MM.1S (cell line): Measurements from ENCODE around the gene ZNF439.
"Not testable (repeated sequence)": the region's sequence is repeated elsewhere in the genome, so short reads cannot be mapped to it uniquely, and the experiment has no call there.

ENCODE experiments used
- DNase-seq: peaks from one replicate; pipeline ENCODE4 v3.0.0-alpha.2; 2015
- H2AFZ ChIP-seq: fragments of 300-600 bp; sonication (generic); 2 replicates; pipeline ENCODE4 v1.6.0; 2016; ENCODE audit warnings: antibody characterized with exemption, low read length
- H3F3A ChIP-seq: fragments of 300-600 bp; sonication (generic); 2 replicates; pipeline ENCODE4 v1.6.1; 2016; ENCODE audit warnings: mild to moderate bottlenecking, antibody characterized with exemption, low read length, moderate library complexity, mixed read lengths; ENCODE audit not compliant: insufficient read depth
- H3K27ac ChIP-seq: fragments of 300-600 bp; sonication (generic); 2 replicates; pipeline ENCODE4 v1.5.1; 2016; ENCODE audit warnings: mild to moderate bottlenecking, low read length
- H3K27me3 ChIP-seq: fragments of 300-600 bp; sonication (generic); replicated peaks from 2 replicates; pipeline ENCODE4 v1.6.0; 2016; ENCODE audit warnings: low read length; ENCODE audit not compliant: insufficient read depth
- H3K36me3 ChIP-seq: fragments of 300-600 bp; sonication (generic); replicated peaks from 2 replicates; pipeline ENCODE4 v1.6.1; 2016; ENCODE audit warnings: mild to moderate bottlenecking, low read length, mixed read lengths; ENCODE audit not compliant: insufficient read depth
- H3K4me1 ChIP-seq: fragments of 300-600 bp; sonication (generic); 2 replicates; pipeline ENCODE4 v1.6.1; 2016; ENCODE audit warnings: low read length, mixed read lengths
- H3K4me2 ChIP-seq: fragments of 300-600 bp; sonication (generic); 2 replicates; pipeline ENCODE4 v1.6.0; 2016; ENCODE audit warnings: low read depth, low read length
- H3K4me3 ChIP-seq: fragments of 300-600 bp; sonication (generic); 2 replicates; pipeline ENCODE4 v1.5.1; 2016; ENCODE audit warnings: low read length, mixed read lengths
- H3K79me2 ChIP-seq: fragments of 300-600 bp; sonication (generic); 2 replicates; pipeline ENCODE4 v1.6.1; 2016; ENCODE audit warnings: mixed run types, low read length, mixed read lengths
- H3K9ac ChIP-seq: fragments of 300-600 bp; sonication (generic); 2 replicates; pipeline ENCODE4 v1.6.1; 2016; ENCODE audit warnings: low read length, mixed read lengths
- H3K9me2 ChIP-seq: fragments of 300-600 bp; sonication (generic); replicated peaks from 2 replicates; pipeline ENCODE4 v1.6.1; 2016; ENCODE audit warnings: mild to moderate bottlenecking, low read length, mixed read lengths; ENCODE audit not compliant: insufficient read depth
- H3K9me3 ChIP-seq: fragments of 300-600 bp; sonication (generic); replicated peaks from 2 replicates; pipeline ENCODE4 v1.6.1; 2016; ENCODE audit warnings: mild to moderate bottlenecking, low read length, mixed read lengths; ENCODE audit not compliant: insufficient read depth
- H4K20me1 ChIP-seq: fragments of 300-600 bp; sonication (generic); 2 replicates; pipeline ENCODE4 v1.6.1; 2016; ENCODE audit warnings: mild to moderate bottlenecking, low read length, moderate library complexity, mixed read lengths; ENCODE audit not compliant: insufficient read depth
- EZH2 ChIP-seq: fragments of 300-600 bp; sonication (generic); optimal IDR thresholded peaks from 2 replicates; pipeline ENCODE3; 2017; ENCODE audit warnings: low read depth, mild to moderate bottlenecking, antibody characterized with exemption, low read length, mixed read lengths
- EZH2phosphoT487 ChIP-seq: fragments of 300-600 bp; sonication (generic); IDR thresholded peaks from 2 replicates; pipeline ENCODE4 v1.6.1; 2018; ENCODE audit warnings: antibody characterized with exemption, low read length
- TF ChIP-seq, protein P1 (sequence below): fragments of 300-600 bp; sonication (generic); IDR thresholded peaks from 2 replicates; pipeline ENCODE4 v1.5.1; 2016; ENCODE audit warnings: antibody characterized with exemption, low read length, mixed read lengths

Gene ZNF439

DNA sequence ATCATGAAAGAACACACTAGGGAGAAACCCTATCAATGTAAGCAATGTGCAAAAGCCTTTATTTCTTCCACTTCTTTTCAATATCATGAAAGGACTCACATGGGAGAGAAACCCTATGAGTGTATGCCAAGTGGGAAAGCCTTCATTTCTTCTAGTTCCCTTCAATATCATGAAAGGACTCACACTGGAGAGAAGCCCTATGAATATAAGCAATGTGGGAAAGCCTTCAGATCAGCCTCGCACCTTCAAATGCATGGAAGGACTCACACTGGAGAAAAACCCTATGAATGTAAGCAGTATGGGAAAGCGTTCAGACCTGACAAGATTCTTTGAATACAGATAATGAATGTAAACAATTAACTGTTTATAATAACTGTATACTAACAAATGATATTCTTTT is 15.0 kb upstream of the ZNF439 start:
- H3K4me1 ChIP-seq = no peaks in the 10 kb centered on the region
- no peaks in the 10 kb centered on the region for H3K27me3 ChIP-seq
- no peak overlapping the region for H3K4me2 ChIP-seq
- H3K36me3 ChIP-seq = peaks cover 8% of the 10 kb centered on the region
- TF ChIP-seq, protein P1, sequence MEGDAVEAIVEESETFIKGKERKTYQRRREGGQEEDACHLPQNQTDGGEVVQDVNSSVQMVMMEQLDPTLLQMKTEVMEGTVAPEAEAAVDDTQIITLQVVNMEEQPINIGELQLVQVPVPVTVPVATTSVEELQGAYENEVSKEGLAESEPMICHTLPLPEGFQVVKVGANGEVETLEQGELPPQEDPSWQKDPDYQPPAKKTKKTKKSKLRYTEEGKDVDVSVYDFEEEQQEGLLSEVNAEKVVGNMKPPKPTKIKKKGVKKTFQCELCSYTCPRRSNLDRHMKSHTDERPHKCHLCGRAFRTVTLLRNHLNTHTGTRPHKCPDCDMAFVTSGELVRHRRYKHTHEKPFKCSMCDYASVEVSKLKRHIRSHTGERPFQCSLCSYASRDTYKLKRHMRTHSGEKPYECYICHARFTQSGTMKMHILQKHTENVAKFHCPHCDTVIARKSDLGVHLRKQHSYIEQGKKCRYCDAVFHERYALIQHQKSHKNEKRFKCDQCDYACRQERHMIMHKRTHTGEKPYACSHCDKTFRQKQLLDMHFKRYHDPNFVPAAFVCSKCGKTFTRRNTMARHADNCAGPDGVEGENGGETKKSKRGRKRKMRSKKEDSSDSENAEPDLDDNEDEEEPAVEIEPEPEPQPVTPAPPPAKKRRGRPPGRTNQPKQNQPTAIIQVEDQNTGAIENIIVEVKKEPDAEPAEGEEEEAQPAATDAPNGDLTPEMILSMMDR = no peak
- no peak for TF ChIP-seq EZH2
- TF ChIP-seq EZH2phosphoT487 = no peak
- H3K9me3 ChIP-seq = no peaks in the 10 kb centered on the region
- H3K79me2 ChIP-seq = no peaks in the 10 kb centered on the region
- no peak overlapping the region for H3K9ac ChIP-seq
- H3K27ac ChIP-seq = no peak overlapping the region
- no peaks in the 10 kb centered on the region for H3F3A ChIP-seq
- H2AFZ ChIP-seq = no peak overlapping the region
- H3K9me2 ChIP-seq = no peaks in the 10 kb centered on the region
- no peaks in the 10 kb centered on the region for H4K20me1 ChIP-seq
- no peak overlapping the region for H3K4me3 ChIP-seq
- DNase-seq = no peak

DNA sequence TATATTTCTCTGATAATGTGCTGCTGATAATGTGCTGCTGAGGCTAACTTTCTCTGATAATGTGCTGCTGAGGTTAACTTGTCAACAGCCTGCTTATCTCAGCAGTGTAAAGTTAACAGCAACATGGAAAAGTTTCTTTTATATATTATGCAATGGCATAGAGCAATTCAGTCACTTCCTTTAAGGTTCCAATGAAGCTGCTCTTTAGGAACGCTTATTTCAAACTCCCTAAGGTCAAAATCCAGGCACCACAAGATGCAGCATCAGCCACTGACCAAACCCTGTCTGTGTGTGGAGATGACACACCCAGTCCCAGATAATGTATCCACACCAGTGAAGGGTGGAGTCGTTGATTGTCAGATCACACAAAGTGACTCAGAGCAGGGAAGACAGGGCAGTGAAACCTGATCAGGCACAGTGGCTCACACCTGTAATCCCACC is 12.9 kb upstream of the ZNF439 start:
- not testable (repeated sequence) for H3K27ac ChIP-seq, H3K36me3 ChIP-seq, H3K4me3 ChIP-seq, H3F3A ChIP-seq, H3K4me1 ChIP-seq, DNase-seq, H3K4me2 ChIP-seq, H3K9me3 ChIP-seq, H3K27me3 ChIP-seq, H2AFZ ChIP-seq, H3K79me2 ChIP-seq, H4K20me1 ChIP-seq, H3K9me2 ChIP-seq, H3K9ac ChIP-seq

DNA sequence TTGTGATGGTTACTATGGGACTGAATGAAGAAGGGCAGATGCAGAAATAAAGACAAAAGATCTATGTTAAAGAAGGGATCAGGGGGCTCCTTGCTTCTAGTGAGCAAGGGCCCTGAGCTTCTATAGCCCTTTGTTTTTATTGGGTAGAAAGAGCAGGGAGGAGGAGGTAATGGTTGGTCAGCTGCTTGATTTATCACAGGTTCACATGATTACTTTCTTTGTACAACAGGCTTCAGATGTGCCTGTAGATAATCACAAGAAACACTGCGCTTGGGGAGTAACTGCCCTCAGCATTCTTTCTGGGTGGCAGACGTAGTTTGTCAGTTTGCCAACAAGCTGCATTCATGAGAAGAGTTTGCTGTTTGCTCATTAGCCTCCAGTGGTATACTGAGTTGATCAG is 4.8 kb upstream of the ZNF439 start:
- Histone ChIP-seq H3F3A (no peaks in the 10 kb centered on the region), H3K4me3 (no peak overlapping the region), H3K27ac (no peak overlapping the region), H3K4me1 (no peaks in the 10 kb centered on the region), H3K4me2 (no peak overlapping the region), H3K36me3 (no peaks in the 10 kb centered on the region), H3K9me2 (no peaks in the 10 kb centered on the region), H3K27me3 (no peaks in the 10 kb centered on the region), H3K9ac (no peak overlapping the region), H2AFZ (no peak overlapping the region), H3K9me3 (no peaks in the 10 kb centered on the region), H4K20me1 (no peaks in the 10 kb centered on the region), H3K79me2 (no peaks in the 10 kb centered on the region)
- DNase-seq = no peak
- no peak for TF ChIP-seq EZH2
- TF ChIP-seq, protein P1 = no peak
- TF ChIP-seq EZH2phosphoT487 = no peak

DNA sequence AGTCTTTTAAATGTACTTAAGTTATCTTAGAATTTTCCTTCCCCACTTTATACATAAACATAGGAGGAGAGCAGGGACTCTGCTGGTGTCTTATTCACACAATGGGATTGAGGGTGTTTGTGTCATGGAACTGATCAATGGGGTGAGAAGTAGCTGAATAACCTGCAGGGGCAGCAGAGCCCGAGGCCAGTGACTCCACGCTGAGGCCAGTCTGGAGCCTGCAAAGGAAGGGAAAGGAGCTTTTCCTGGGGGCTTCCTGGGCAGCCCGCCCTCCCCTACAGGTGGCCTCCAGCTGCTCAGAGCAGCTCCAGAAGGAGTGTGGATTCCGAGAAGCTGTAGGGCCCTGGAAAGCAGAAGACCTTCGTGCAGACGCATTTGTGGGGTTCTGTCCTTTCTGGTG is 911 bp upstream of the ZNF439 start:
- not testable (repeated sequence) for H3K27ac ChIP-seq, H3K36me3 ChIP-seq, H3K4me2 ChIP-seq, H4K20me1 ChIP-seq, H3K79me2 ChIP-seq, H3K4me3 ChIP-seq, H3K9ac ChIP-seq, H3K27me3 ChIP-seq, H3K9me3 ChIP-seq, H3K9me2 ChIP-seq, H3F3A ChIP-seq, DNase-seq, H3K4me1 ChIP-seq, H2AFZ ChIP-seq
